Renal pelvis (tissue), 12 donors: ENCODE results near the gene DUXA. TPM values are rescaled to one million over a fixed set of nuclear protein-coding genes. Genes with fewer than 3 reads are reported as not detected.
"Not testable (repeated sequence)": the region's sequence is repeated elsewhere in the genome, so short reads cannot be mapped to it uniquely, and the experiment has no call there.

Experiments
- DNase-seq: peaks from one replicate; pipeline ENCODE4 v3.0.0-alpha.2; 2013
- long read RNA-seq, 16 experiments: transcript quantifications; one replicate each; lab custom pipeline, GENCODE V29; 2026
- polyA plus RNA-seq, 3 donors: library from polyadenylated mRNA; unstranded; fragments of 120-200 nt; gene quantifications; one replicate each; pipeline ENCODE4 v1.2.1, GENCODE V29; 2013; ENCODE audit not compliant: insufficient read length in 3 of 3

DUXA gene
- not detected for polyA plus RNA-seq
- long read RNA-seq, donor 1: 0 reads
- long read RNA-seq, donor 2: 0 reads
- long read RNA-seq, donor 3: 0 reads
- long read RNA-seq, donor 4: 0 reads
- long read RNA-seq, donor 5: 0 reads
- long read RNA-seq, donor 6: 0 reads
- long read RNA-seq, donor 7: 0 reads
- long read RNA-seq, donor 8: 0 reads
- long read RNA-seq, donor 9: 0 reads
- long read RNA-seq, donor 10: 0 reads
- long read RNA-seq, donor 11: 0 reads
- long read RNA-seq, donor 12: 0 reads
- long read RNA-seq, donor 13: 0 reads
- long read RNA-seq, donor 14: 0 reads
- long read RNA-seq, donor 15: 0 reads
- long read RNA-seq, donor 16: 0 reads

DNA sequence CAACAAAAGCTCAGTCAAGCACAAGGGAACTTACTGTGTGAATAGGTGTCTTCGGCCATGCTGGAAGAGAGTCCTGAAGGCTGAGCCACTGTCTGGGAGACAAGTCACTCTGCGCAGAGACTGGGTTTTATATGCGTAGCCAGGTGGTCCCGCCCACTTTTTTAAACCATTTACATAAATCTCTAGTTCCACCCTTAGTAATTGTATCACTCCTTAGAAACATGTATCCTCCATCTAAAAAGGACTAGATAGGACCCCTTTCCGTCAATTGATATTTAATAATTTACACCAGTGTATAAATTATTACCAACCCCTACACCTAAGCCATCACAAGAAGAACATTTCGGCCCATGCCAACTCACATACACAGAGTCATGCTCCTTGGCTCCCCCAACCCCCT, at the start of gene DUXA:
TSS of gene DUXA (minus strand) at position 101 of the 400 bp plus-strand sequence. CDS start at position 59, 42 bp downstream.
- DNase-seq: no peak

- DNase-seq: no peak
Observed at GRCh38 chr19:57212109-57212508, 44.8 kb upstream of the DUXA start.

GRCh38 chr19:57210381-57210780, 43.1 kb upstream of the DUXA start:
- no peak for DNase-seq

DNA sequence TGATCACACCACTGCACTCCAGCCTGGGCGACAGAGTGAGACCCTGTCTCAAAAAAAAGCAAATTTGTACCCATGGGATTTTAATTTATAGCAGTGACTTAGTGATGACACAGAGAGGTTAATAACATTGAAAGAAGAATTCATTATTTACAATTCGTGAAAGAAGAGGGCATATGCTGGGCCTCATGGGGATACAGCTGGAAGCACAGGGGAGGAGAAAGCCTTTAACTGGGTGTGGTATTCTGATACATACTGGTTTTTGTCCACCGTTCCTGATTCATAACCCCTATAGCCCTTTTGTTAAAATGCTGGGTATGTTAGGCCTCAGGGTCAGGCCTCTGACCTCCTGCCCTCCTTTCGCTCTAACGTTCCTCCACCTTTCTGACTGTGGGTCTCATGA, 34.9 kb upstream of the DUXA start:
- DNase-seq: no peak

DNA sequence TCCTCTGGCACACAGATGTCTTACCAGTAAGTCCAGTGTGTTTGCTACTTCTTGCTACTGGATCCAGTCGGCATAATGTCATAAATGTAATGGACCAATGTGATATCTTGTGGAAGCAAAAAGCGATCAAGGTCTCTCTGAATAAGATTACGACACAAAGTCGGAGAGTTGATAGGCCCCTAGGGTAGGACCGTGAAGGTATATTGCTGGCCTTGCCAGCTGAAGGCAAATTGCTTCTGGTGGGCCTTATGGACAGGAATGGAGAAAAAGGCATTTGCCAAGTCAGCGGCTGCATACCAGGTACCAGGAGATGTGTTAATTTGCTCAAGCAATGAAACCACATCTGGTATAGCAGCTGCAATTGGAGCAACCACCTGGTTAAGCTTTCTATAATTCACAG, 30.6 kb upstream of the DUXA start:
- DNase-seq: not testable (repeated sequence)

GRCh38 chr19:57192993-57193392, 25.7 kb upstream of the DUXA start:
- DNase-seq: no peak

DNA sequence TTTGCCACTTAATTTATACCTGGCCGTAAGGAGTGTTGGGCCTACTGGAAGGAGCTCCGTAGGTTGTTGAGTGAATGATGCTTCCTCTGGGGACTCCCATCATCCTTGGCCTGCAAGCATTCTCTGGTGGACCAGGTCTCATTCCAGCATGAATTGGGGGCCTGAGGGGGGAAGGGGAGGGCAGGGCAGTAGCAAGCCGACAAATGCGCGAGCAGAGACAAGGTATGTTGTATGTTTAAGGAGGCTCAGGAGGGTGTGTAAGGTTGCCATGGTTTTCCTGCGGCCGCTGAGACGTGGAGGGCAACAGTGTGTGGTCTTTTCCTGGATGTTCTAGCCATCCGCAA, 24.8 kb upstream of the DUXA start:
- DNase-seq: peak; percentile 17

GRCh38 chr19:57191141-57192076, 24.1 kb upstream of the DUXA start, which contains the start of gene ZNF264:
ZNF264 (plus strand) TSS chr19:57191500; CDS start chr19:57191914, 414 bp downstream.
- peak; percentile 89 for DNase-seq

GRCh38 chr19:57190301-57190700, 23.0 kb upstream of the DUXA start:
- DNase-seq: no peak

DNA sequence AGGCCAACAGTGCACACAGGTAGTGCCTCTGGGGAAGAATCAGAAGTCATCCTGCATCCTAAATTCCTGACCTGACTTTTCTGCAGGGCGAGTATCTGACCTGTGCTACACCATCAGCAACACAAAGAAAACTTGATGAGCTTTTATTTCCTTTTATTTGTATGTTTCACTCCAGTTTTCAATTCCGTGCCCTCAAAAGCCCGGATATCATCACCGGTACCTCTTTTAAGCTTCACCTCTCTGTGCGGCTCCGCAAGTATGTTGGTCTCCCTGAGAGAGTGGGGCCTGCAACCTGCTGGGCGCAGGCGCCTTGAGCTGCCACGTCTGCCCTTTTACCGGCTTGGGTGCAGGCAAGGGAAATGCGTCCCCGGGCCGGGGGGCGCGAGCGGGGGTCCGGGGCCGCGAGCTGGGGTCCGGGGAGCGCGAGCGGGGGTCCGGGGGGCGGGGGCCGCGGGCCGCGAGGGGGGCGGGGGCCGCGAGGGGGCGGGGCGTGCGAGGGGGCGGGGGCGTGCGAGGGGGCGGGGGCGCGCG, 4.3 kb upstream of the DUXA start:
- peak; percentile 19 for DNase-seq

GRCh38 chr19:57165846-57166245, 1.4 kb downstream of the DUXA start:
- no peak for DNase-seq

- no peak for DNase-seq
Observed at GRCh38 chr19:57161985-57162539, 5.2 kb downstream of the DUXA start.

DNA sequence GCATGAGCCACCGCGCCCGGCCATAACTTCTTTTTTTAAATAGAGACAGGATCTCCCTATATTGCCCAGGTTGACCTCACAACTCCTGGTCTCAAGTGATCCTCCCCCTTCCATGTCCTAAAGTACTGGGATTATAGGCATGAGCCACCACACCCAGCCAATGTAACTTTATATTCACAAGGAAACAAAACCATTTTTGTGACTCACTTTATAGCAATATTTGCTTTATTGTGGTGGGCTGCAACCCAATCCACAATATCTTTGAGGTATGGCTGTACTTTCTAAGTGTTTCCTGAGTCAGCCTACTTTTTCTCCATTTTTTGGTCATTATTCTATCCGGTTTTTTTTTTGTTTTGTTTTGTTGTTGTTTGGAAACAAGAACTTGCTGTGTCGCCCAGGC, 14.4 kb downstream of the DUXA start:
- DNase-seq: no peak

DNA sequence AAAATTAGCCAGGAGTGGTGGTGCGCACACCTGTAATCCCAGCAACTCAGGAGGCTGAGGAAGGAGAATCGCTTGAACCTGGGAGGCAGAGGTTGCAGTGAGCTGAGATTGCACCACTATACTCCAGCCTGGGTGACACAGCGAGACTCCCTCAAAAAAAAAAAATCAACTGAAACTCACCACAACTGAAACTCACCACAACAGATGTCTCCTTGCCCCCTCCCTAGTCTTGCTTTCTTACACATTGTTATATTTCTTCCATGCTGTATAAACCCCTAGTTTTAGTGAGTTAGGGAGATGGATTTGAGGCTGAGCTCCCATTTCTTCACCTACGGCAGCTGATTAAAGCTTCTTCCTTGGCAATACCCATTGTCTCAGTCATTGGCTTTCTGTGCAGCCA, 25.6 kb downstream of the DUXA start:
- DNase-seq: no peak

DNA sequence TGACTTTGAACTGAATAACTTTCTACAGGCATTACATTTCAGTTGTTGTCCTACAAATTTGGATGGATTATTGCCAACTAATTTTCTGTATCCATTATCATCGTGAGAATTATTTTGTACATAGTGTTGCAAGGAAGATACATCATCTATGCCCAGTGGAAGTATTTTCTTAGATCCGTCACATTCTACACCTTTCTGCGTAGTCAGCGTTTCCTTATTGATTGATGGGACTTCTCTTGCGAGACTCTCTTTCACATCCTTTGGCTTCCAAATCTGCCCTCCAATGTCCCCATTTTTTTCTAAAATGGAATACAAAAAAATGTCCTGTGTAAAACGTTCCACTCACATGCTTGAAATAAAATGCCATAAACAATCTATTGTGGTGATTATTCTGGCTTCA, 31.5 kb downstream of the DUXA start:
- DNase-seq: no peak

GRCh38 chr19:57127403-57127802, 39.9 kb downstream of the DUXA start:
- DNase-seq: peak; percentile 71

GRCh38 chr19:57123882-57124281, 43.4 kb downstream of the DUXA start:
- DNase-seq: no peak

DNA sequence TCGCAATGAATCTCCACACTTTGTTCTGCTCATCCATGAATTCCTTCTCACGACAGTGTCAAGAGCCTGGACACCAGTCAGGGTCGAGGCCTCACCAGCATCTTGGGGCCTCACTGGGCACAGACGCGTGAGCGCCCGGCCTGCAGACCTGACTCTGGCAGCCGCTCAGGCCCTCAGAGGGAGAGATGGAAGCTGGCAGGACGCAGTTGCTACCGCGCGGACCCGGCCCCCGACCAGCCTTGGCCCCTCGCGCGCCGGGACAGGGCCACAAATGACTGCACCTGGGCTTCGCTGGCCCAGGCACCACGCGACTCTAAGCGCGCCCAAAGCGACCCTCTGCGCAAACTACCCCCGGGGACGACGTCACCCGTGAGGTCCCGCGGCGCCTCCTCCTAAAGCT, 48.4 kb downstream of the DUXA start:
- DNase-seq: no peak

GRCh38 chr19:57113501-57113900, 53.8 kb downstream of the DUXA start:
- not testable (repeated sequence) for DNase-seq

DNA sequence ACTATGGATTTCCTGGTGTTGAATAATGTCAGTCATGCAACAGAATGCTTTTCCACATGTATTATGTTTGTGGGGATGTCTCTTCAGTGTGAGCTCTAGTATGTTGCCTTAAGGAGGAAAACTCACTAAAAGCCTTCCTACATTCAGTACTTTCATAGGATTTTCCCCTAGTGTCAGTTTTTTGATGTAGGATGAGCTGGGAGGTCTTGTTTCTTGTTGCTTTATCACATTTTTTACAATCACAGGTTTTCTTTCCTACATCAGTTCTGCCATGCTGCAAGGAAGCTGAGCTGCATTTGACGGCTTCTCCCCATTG, 56.0 kb downstream of the DUXA start:
- DNase-seq: no peak

DNA sequence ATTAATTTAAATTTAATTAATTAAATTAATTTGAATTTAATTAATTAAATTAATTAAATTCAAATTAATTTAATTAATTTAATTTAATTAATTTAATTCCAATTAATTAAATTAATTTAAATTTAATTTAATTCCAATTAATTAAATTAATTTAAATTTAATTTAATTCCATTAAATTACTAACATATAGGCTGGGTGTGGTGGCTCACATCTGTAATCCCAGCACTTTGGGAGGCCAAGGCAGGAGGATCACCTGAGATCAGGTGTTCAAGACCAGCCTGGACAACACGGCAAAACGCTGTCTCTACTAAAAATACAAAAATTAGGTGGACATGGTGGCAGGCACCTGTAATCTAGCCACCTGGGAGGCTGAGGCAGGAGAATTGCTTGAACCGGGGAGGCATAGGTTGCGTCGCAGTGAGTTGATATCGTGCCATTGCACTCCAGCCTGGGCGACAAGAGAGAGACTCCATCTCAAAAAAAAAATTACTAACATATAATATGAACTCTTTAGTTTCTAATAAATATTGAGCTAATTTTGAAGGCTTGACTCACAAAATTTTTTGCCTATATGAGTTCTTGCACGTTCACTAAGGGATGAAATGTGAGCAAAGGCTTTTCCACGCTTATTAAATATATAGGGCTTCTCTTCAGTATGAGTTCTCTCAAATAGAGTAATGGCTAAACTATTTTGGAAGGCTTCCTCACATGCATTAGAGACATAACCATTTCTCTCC, 56.5 kb downstream of the DUXA start:
- DNase-seq: no peak

- no peak for DNase-seq
Observed at GRCh38 chr19:57106722-57107235, 60.5 kb downstream of the DUXA start.
